Stimulated activated CD8-positive, alpha-beta memory T cell treated with anti-CD3 and anti-CD28 coated beads, Interleukin-2, amount 100 ng/mL, for 1 hour (primary cell): ENCODE data around the gene PRKAA1.
A peak's percentile ranks its signal among the peaks of the same experiment; 100 is the strongest.

Experiments
- DNase-seq, 2 donors: peaks; one replicate each; pipeline ENCODE4 v3.0.0-alpha.2; 2020; ENCODE audit warnings: low read depth in 2 of 2

PRKAA1 gene

GRCh38 chr5:40781843-40782409, 16.2 kb downstream of the PRKAA1 start:
- no peak for DNase-seq

GRCh38 chr5:40780858-40781257, 17.3 kb downstream of the PRKAA1 start:
- DNase-seq: no peak

- no peak for DNase-seq
These were observed 18.0 kb downstream of the PRKAA1 start for GRCh38 chr5:40780199-40780598.

GRCh38 chr5:40779561-40779960, 18.6 kb downstream of the PRKAA1 start:
- no peak for DNase-seq

- DNase-seq: no peak
These were observed 20.0 kb downstream of the PRKAA1 start for GRCh38 chr5:40778133-40778532.

- DNase-seq: no peak
These were observed 21.6 kb downstream of the PRKAA1 start for GRCh38 chr5:40776658-40776977.

- DNase-seq: no peak
These were observed 22.1 kb downstream of the PRKAA1 start for GRCh38 chr5:40775846-40776657.

GRCh38 chr5:40775085-40775845, 22.9 kb downstream of the PRKAA1 start:
- no peak for DNase-seq

GRCh38 chr5:40774623-40775022, 23.6 kb downstream of the PRKAA1 start:
- DNase-seq: no peak

GRCh38 chr5:40770764-40771163, 27.4 kb downstream of the PRKAA1 start:
- no peak for DNase-seq

- no peak for DNase-seq
These were observed 35.5 kb downstream of the PRKAA1 start for GRCh38 chr5:40762705-40763104.

- DNase-seq: no peak
These were observed 40.8 kb downstream of the PRKAA1 start for GRCh38 chr5:40757400-40757799.

GRCh38 chr5:40755407-40756365, 42.5 kb downstream of the PRKAA1 start, which contains the start of gene TTC33:
Gene TTC33, minus strand, starts transcription at chr5:40755961. Its CDS starts 8,943 bp downstream, at chr5:40747018.
- peak; percentile 81 to 90 for DNase-seq

- peak; percentile 29 to 43 for DNase-seq
These were observed 43.1 kb downstream of the PRKAA1 start for GRCh38 chr5:40755093-40755406.

GRCh38 chr5:40754381-40755092, 43.6 kb downstream of the PRKAA1 start:
- no peak for DNase-seq

GRCh38 chr5:40746703-40747102, 51.5 kb downstream of the PRKAA1 start:
- DNase-seq: no peak

GRCh38 chr5:40743771-40744170, 54.4 kb downstream of the PRKAA1 start:
- DNase-seq: no peak

- no peak for DNase-seq
These were observed 59.7 kb downstream of the PRKAA1 start for GRCh38 chr5:40738502-40738901.

GRCh38 chr5:40736103-40736875, 61.9 kb downstream of the PRKAA1 start:
- DNase-seq: no peak

GRCh38 chr5:40735609-40736008, 62.6 kb downstream of the PRKAA1 start:
- no peak for DNase-seq
